Measurements from ENCODE around the gene PROK2.

PROK2 gene

DNA sequence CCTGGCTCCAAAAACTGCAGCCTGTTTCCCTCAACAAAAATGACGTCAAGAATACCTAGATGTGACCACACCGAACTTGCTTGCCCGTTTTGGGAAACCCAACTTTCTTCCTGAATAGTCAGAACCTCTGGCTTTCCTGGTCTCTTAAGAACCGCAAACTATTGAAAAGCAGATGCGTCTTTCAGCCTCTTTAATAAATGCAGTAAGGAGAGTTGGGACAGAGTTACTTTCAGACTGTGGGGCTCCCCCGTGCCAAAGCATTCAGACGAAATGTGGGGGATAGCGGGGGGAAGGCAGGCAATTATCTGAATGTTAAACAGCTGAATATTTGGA lies 1.2 kb upstream of the PROK2 start:
- DNase-seq, result no peak

DNA sequence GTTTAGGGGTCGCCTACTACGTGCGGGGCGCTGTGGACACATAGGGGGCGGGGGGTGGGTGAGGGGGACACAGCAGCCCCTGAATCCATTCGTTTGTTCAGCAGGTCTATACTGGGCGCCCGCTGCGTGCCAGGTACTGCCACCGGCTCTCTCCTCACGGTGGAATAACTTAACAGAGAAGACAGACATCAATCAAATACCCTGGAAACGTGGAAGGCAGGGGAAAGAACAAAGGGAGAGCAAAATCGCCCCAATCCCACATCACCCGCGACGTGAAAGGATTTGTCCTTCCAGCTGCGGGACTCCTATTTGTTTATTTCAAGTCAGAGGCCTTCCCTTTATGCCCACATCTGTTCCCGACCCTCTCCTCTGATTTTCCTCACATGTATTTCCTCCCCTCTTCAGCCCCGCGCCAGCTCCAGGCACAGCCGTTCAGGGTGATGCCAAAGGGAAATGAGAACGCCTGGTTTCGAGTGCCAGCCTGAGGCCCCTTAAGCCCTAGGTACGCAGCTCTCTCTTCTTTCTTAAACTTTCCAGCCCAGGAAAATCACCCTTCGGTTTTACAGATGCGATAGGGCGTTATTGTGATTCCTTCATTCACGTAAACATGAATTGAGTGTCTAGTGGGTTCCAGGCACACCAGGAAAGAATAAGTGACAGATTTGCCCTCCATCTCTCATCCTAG lies 726 bp upstream of the PROK2 start:
- DNase-seq, result no peak

DNA sequence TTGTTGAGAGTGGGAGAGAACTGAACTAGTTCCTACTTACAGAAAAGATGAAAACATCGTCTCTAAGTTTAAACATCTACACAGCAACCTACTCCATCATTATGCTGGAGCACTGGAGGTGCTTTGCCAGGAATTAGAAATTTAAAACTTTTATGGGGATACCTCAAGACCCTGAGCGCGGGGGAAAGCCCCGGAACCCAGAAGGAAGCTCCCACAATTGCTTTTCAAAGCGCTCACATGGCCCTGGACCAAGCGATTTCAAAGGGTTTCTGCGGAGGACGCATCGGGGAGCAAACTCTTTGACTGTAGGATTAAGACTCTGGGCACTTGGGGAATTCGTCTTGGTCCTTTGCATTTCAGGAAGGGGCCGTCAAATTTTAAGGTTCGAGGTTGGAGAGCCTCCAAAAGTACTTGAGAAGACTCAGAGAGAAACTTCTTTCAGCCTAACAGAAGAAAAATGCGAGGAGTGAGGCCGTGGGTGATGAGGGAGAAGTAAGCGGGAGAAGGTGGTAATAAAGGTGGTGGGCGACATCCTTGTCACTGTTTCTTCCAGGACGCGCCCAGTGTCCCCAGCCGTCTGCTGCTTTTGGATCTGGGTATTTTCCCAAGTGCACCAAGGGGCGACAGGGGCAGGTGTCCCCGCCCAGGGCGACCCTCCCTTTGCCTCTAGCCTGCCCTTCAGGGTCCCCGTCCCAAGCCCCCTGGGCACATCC lies 591 bp downstream of the PROK2 start:
- no peak for DNase-seq

DNA sequence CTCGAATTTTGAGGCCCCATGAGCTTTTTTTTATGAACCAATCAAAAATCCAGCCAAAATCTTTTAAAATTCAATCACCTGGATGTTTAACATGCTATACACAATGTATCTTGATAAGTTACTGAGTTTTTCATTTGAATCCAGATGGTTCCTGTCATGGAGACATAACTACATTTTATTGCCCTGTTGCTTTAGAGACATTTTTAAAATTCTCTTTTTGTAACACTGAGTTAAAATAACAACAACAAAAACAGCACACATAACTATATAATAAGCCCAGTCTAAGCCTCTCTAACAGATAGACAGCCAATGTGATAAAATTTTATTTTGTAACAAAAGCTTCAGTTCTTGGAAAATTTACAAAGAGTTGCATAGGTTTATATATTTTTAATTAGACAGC lies 1.8 kb downstream of the PROK2 start:
- DNase-seq, result no peak

DNA sequence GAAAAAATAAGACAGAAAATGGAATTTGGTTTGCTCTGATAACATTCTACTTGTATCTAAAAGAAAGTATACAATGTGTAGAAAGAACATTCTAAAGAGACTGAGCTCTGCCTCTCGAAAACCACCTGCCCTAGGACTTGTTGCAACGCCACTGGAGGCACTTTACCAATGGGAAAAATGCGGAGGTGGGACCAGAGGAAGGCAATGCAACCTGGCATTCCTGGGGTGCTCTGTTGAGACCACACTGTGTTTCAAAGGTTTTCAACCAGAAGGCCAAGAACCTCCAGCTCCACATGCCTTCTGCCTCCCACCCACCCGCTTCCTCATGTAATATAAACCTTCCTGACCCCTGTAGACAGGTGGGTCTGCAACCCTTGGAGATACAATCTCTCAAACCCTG lies 4.5 kb downstream of the PROK2 start:
- no peak for DNase-seq

DNA sequence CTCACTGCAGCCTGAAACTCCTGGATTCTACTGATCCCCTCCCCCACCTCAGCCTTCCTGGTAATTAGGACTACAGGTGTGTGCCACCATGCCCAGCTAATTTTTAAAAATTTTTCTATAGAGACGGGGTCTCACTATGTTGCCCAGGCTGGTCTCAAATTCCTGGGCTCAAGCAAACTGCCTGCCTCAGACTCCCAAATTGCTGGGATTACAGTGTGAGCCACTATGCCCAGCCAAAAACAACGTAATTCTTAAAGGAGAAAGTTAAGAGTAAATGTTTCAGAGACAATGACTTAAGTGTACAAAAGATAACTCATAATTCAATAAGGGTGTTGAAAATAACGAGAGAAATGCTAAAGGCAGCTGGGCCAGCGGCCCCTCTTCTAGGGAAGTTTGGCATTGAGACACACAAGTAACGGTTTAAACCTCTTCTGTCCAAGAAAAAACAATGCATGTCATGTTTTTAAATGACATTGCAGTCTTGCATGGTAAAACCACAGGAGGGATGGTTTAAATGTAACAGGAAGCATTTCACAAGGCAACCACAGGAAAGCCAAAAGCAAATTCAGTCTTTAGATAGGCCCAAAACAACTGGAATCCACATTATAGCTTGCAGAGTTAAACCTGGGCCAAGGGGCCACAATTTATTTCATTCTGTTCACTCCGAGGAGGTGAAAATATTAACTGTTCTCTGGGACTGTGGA lies 5.1 kb downstream of the PROK2 start:
- DNase-seq, result no peak

DNA sequence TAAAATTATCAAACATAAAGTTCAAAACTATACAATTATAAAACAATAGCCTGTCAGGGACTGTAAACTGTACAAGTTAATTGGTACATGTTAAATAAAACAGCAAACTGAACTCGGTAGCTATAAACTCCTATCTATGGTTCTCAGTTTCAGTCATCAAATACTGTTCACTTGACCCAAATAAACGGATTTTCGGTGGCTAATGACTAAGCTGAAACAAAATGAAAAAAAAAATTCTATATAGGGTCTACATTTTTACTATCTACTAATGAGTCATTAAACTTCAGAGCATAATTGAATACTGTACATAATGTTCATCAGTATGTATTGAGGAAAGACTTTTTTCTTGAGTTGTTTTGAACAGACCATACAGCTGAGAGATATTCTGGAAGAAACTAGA lies 6.6 kb downstream of the PROK2 start:
- DNase-seq, result no peak

DNA sequence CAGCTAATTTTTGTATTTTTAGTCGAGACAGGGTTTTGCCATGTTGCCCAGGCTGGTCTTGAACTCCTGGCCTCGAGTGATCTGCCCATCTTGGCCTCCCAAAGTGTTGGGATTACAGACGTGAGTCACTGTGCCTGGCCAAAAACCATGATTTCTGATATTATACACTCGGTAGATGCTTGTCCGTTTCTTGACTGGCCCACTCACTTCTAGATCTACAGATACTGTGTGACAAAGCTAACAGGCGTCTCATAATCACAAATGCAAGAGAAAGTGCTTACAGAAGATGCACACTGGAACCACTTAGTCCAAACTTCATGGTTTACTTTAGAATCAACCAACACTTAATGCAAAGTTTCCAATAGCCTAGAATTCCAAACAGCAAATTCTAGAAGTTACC lies 8.4 kb downstream of the PROK2 start:
- DNase-seq, result no peak

DNA sequence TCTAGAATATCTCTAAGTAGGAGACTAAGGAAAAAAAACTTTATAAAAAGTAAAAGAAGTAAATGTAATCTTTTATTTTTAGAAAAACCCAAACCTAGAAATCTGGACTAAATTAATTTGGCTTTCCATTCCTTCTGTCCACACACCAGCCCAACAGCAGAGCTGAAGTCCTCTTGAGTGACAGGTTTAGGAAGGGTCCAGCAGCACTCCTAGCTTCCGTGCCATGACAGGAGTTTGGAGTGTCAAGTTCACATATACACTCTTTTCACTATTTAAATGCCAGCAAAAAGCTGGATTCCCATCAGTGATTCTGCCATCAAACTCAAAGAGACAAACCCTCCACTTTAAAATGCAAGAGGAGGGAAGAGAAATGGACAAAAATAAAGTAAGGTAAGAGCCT lies 13.1 kb downstream of the PROK2 start:
- DNase-seq, result no peak

DNA sequence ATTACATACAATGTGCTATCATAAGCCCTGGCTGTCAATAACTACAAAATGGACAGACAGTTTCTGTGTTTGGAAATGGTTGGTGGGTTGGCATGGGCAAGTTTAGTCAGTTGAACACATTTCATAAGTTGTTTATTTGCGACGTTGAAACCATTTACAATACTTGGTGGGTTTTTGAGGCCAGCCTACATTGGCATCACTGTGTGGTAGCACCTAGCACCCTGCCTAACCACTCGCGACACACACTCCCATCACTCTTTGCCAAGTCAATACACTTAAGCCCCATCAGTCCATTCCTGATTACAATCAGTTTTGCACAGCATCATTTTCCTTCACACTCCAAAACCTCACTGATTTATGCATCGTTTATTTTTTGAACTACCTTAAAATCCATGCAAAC lies 13.8 kb downstream of the PROK2 start:
- no peak for DNase-seq

DNA sequence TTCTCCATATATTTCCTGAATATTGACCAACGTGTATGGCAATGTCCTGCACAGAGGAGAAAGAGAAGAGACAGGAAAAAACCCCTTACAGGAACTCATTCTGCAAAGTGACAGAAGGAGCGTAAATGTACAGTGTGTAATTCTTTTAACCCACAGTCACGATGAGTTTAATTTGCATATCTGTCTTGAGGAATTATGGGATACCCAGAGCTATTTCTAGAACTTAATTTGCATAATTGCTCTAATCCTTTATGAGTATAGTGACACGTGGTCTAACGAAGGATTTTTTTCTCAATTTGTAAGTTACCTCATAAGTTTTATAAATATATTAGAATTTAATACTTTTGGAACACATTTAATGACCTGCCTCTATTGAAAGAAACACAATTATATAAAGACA lies 21.5 kb downstream of the PROK2 start:
- DNase-seq, result no peak

DNA sequence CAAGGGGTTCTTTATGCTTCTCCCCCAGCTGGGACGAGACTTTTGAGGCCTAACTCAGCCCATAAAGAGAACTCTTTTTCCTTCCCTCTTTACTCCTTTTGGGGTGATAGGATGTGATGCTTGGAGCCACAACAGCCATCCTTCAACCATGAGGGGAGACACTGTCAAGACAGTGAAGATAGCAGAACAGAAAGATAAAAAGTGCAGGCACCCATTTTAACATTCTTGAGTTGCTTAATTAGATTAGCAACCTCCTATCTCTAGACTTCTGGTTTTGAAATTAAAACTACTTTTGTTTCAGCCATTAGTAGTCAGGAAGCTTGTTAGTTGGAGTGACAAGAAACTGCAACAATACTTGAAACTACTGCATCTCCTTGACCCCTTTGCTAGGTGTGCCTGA lies 24.8 kb downstream of the PROK2 start:
- no peak for DNase-seq

DNA sequence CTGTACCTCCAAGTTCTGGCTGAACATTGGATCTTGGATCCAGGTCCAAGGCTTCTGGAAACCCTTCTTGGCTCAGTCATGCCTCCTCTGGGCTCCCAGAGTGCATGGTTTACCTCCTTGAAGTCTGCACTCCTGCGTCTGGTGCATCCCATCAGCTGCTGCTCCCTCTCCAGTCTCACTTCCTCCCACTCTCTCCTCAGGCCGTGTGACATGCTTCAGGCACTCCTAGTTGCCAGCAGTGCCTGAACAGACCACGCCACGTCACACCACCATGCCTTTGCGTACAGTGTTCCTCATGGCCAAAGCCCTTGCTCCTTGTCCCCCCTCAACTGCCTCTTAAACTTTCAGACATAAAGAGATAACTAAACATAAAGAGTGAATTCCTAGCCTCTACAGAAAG lies 25.5 kb downstream of the PROK2 start:
- DNase-seq, result no peak

DNA sequence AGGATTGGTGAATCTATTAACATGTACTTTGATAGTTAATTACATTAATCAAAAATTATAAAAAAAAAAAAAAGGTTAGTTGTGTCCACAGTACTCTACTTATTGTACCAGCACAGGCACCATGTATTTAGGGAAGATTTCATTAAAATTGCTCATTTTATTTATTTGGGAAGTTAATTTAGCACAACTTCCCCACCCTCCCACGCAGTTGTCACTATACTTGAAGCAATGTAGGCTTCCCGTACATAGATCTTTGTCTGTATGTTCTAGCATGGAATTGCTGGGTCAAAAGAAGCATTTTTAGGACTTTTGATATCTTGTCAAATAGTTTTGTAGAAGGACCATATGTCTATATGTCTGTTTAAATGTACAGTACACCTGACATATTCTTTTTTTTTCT lies 26.9 kb downstream of the PROK2 start:
- DNase-seq, result no peak

DNA sequence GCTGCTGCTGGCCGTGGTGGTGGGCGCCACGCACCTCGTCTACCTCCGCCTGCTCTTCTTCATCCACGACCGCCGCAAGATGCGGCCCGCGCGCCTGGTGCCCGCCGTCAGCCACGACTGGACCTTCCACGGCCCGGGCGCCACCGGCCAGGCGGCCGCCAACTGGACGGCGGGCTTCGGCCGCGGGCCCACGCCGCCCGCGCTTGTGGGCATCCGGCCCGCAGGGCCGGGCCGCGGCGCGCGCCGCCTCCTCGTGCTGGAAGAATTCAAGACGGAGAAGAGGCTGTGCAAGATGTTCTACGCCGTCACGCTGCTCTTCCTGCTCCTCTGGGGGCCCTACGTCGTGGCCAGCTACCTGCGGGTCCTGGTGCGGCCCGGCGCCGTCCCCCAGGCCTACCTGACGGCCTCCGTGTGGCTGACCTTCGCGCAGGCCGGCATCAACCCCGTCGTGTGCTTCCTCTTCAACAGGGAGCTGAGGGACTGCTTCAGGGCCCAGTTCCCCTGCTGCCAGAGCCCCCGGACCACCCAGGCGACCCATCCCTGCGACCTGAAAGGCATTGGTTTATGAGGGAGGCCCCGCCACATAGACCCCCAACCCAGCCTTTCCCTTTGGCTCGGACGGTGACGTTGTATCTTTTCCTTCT lies 30.2 kb downstream of the PROK2 start:
- no peak for DNase-seq

DNA sequence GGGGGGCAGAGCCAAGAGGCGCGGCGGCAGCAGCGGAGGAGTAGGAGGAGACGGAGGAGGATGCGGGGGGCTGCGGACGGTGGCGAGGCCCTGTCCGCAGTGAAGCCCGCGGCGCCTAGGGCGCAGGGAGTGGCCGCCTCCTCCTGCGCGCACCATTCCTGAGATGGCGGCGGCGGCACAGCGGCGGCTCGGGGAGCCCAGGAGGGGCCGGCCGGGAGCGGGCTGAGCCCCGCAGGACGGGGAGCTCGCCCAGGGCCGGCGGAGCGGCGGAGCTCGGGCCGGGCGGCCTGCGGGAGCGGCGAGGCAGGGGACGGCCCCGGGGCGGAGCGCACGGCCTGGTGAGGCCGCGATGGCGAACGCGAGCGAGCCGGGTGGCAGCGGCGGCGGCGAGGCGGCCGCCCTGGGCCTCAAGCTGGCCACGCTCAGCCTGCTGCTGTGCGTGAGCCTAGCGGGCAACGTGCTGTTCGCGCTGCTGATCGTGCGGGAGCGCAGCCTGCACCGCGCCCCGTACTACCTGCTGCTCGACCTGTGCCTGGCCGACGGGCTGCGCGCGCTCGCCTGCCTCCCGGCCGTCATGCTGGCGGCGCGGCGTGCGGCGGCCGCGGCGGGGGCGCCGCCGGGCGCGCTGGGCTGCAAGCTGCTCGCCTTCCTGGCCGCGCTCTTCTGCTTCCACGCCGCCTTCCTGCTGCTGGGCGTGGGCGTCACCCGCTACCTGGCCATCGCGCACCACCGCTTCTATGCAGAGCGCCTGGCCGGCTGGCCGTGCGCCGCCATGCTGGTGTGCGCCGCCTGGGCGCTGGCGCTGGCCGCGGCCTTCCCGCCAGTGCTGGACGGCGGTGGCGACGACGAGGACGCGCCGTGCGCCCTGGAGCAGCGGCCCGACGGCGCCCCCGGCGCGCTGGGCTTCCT lies 31.0 kb downstream of the PROK2 start, which contains the start of gene GPR27:
Gene GPR27, plus strand, starts transcription at position 155 of the 909 bp plus-strand sequence. Its CDS starts 195 bp downstream, at position 350.
- no peak for DNase-seq

DNA sequence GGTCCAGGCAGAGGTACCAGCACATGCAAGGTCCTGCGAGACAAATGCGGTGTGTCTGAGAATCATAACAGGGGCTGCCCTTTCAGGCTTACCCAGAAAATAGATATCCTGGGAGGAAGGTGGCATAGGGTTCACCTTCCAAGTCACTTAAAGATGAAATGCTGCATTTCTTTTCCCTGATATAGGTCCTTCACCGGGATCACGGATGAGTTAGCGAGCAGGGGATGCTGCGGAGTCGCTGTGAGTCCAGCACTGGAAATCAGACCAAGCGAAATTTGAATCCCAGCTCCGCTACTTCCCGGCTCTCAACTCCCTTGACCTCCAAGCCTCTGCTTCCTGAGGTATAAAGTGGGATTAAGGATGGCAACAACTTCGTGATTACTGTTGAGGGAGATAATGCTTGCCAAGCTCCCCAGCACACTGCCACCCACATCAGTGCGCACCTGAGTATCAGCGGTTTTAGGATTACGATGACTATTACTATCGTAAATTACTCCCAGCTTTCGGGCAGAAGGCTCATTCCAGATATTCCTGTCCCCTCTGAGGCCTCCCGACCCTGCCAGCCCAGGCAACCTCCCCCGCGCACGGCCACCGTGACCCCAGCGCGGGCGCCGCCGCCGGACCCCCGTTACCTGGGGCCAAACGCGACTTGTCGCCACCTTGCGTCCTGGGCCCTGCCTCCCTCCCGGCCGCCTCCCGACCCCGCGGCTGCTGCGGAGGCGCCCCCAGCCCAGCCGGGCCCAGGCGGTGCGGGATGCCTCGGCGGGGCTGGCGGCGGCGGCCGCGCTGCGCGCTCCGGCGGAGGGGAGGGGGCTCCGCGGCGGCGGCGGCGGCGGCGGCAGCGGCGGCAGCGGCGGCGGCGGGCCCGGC lies 31.9 kb downstream of the PROK2 start:
- no peak for DNase-seq

DNA sequence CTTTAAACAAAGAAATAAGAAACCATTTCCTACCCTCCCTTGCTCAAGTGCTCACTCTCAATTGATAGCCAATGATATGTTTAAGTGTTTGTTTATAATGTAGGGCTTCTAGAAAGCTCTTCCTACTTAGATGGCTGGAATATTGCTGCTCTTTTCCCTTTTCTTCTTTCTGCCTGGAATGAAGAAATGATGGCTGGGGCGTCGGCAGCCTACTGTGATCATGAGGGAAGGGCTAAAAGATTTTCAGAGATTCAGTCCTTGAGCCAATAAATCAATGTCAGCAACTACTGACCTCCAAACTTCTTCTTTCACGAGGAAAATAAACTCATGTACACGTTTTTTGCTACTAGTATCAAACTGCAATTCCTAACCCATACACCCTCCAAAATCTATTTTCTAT lies 33.3 kb downstream of the PROK2 start:
- DNase-seq, result no peak

DNA sequence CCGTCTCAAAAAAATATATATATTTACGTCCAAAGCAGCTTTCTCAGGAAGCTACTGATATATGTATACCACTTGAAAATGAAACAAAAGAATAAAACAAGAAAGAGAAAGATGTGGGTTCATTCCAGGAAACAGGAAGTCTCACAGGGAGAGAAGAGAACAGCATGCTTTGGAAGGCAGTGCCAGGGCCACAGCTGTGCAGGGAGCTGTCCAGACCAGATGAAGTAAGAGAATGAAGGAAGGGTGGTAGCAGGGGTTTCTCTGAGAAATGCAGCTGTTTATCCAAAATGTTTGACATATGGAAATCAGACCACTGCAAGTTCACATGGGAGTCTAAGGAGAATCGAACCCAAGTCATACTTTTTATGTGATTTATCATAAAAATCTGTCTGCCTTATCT lies 40.2 kb downstream of the PROK2 start:
- DNase-seq, result no peak

DNA sequence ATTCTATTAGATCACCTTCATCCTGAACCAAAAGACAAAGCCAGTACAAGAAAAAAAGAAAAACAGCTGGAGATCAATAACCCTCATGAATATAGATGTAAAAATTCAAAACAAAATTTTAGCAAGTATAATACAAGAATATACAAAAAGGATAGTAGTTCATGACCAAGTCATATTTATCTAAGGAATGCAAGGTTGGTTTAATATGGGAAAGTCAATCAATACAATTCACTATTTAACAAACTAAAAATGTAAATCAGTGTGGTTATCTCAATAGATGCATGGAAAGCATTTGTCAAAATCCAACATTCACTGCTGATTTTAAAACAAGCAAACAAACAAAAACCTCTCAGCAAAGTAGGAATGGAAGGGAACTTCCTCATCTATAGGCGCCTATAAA lies 42.3 kb downstream of the PROK2 start:
- no peak for DNase-seq

DNA sequence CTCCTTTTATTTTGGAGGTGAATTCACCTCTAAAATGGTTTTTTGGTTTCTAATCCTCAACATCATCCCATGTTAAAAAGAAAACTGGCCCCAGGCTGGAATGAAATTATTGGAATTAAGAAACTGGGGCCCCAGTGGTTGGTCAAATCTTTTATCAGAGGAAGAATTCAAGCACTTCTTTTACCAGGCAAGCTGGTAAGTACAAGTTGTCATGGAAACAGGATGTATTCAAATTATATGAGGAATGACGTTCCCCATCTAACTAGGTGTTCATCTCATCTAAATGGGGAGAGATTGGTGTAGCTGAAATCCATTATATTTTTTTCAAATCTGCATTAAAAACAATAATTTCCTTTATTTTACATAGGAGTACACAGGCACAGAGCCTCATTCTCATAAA lies 50.1 kb downstream of the PROK2 start:
- no peak for DNase-seq

DNA sequence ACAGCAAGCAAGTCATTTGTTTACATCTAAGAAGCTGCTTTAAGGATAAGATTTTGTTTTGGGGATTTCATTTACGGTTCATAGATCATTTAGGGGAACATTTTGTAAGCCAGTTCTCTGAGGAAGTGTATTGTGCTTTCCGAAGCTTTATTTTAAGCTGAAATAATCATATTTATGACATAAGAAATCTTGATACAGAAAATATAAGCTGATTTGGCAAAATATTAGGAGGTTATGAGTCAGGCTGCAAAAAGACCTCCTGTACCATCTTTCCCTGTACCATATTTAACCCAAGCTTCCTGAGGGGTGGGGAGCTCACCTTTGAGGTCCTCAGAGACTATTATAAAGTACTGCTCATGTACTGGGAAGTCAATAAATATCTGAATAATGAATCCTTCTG lies 51.6 kb downstream of the PROK2 start:
- DNase-seq, result no peak

Measured in NCI-H446 (cell line).